SU-DHL-6 (cell line): Measurements from ENCODE around the gene TAF8.

Experiments used
- EZH2phosphoT487 ChIP-seq: fragments of 200-600 bp; sonication (generic), shearing (Covaris generic); conservative IDR thresholded peaks from 2 replicates; pipeline ENCODE4 v1.6.1; 2018; ENCODE audit warnings: mild to moderate bottlenecking, antibody characterized with exemption, low read length, moderate library complexity, mixed read lengths
- TF ChIP-seq, protein P1 (sequence below): fragments of 200-600 bp; sonication (generic); IDR thresholded peaks from one replicate; pipeline ENCODE4 v1.5.1; 2017; ENCODE audit warnings: antibody characterized with exemption, mild to moderate bottlenecking, low read length, moderate library complexity; ENCODE audit not compliant: insufficient read depth, poor library complexity, severe bottlenecking

DNA sequence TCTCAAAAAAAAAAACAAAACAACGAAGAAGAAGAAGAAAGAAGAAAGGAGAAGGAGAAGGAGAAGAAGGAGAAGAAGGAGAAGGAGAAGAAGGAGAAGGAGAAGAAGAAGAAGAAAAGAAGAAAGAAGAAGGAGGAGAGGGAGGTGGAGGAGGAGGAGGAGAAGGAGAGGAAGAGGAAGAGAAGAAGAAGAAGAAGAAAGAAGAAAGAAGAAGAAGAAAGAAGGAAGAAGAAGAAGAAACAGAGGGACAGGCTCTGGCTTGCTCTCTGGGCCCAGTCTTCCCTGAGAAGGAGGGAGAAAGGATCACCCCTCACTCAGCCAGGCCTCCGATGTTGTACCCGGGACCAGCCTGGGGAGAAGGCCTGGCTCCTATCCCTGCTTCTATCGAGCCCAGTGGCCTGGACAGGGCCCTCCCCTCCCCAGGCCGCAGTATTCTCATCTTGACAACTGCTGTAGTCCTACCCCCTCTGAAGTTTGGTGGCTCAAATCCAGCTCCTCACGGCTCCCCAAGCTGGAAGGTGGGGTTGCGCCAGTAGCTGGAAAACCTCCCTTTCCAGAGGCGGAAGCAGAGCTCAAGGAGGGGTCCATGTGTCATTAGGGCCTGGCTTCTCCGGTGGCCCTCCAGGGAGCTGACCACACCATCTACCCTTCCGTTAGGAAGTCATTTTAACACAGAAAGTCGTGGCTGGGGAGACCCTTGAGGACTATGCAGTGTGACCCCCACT, 73.2 kb downstream of the TAF8 start:
- TF ChIP-seq, protein P1, sequence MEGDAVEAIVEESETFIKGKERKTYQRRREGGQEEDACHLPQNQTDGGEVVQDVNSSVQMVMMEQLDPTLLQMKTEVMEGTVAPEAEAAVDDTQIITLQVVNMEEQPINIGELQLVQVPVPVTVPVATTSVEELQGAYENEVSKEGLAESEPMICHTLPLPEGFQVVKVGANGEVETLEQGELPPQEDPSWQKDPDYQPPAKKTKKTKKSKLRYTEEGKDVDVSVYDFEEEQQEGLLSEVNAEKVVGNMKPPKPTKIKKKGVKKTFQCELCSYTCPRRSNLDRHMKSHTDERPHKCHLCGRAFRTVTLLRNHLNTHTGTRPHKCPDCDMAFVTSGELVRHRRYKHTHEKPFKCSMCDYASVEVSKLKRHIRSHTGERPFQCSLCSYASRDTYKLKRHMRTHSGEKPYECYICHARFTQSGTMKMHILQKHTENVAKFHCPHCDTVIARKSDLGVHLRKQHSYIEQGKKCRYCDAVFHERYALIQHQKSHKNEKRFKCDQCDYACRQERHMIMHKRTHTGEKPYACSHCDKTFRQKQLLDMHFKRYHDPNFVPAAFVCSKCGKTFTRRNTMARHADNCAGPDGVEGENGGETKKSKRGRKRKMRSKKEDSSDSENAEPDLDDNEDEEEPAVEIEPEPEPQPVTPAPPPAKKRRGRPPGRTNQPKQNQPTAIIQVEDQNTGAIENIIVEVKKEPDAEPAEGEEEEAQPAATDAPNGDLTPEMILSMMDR, result no peak
- no peak for TF ChIP-seq EZH2phosphoT487
